Liver (tissue), 9 donors: ENCODE measurements around the gene COX17. TPM values are rescaled to one million over a fixed set of nuclear protein-coding genes. Genes with fewer than 3 reads are reported as not detected.

Experiments
- DNase-seq: peaks from one replicate; pipeline ENCODE4 v3.0.0-alpha.2; 2017; ENCODE audit warnings: low spot score
- H3K27ac ChIP-seq, 2 donors: one replicate each; pipeline ENCODE4 v1.7.0; 2013; ENCODE audit warnings: inconsistent platforms in 2 of 2, low read length in 2 of 2, control low read depth in 1 of 2, low read depth in 1 of 2, mild to moderate bottlenecking in 1 of 2
- H3K27me3 ChIP-seq, 4 donors: one replicate each; pipeline versions ENCODE4 v1.6.1 to v1.7.0; 2013; ENCODE audit warnings: low read length in 3 of 4, inconsistent platforms in 1 of 4, mild to moderate bottlenecking in 1 of 4, moderate library complexity in 1 of 4; ENCODE audit not compliant: control insufficient read depth in 4 of 4, insufficient read depth in 4 of 4
- H3K36me3 ChIP-seq, 4 donors: one replicate each; pipeline versions ENCODE4 v1.6.1 to v1.7.0; 2013; ENCODE audit warnings: low read length in 3 of 4, mild to moderate bottlenecking in 3 of 4, low read depth in 1 of 4, moderate library complexity in 1 of 4; ENCODE audit not compliant: control insufficient read depth in 4 of 4, insufficient read depth in 3 of 4
- H3K4me1 ChIP-seq, 4 donors: one replicate each; pipeline versions ENCODE4 v1.6.1 to v1.7.0; 2013; ENCODE audit warnings: low read length in 3 of 4, mild to moderate bottlenecking in 3 of 4, moderate library complexity in 1 of 4; ENCODE audit not compliant: control insufficient read depth in 4 of 4, insufficient read depth in 4 of 4
- H3K4me3 ChIP-seq, 3 donors: one replicate each; pipeline versions ENCODE4 v1.6.1 to v1.7.0; 2013; ENCODE audit warnings: low read length in 3 of 3, control low read depth in 1 of 3, low read depth in 1 of 3, mild to moderate bottlenecking in 1 of 3
- H3K9ac ChIP-seq, 2 donors: one replicate each; pipeline ENCODE4 v1.7.0; 2013; ENCODE audit warnings: low read length in 2 of 2, mild to moderate bottlenecking in 2 of 2, moderate library complexity in 2 of 2, control low read depth in 1 of 2, low read depth in 1 of 2
- H3K9me3 ChIP-seq, 4 donors: one replicate each; pipeline versions ENCODE4 v1.6.1 to v1.7.0; 2013; ENCODE audit warnings: low read length in 3 of 4; ENCODE audit not compliant: control insufficient read depth in 4 of 4
- ATF3 ChIP-seq: IDR thresholded peaks from 2 replicates; pipeline ENCODE4 v1.6.1; 2016; ENCODE audit warnings: antibody characterized with exemption
- CTCF ChIP-seq: fragments of 150-350 bp; IDR thresholded peaks from 2 replicates; pipeline ENCODE4 v1.5.1; 2017; ENCODE audit warnings: improper control_type of control experiment, low read depth, low read length; ENCODE audit not compliant: missing input control
- FOXA1 ChIP-seq: IDR thresholded peaks from 2 replicates; pipeline ENCODE4 v1.6.1; 2016; ENCODE audit warnings: antibody characterized with exemption
- FOXA2 ChIP-seq: IDR thresholded peaks from 2 replicates; pipeline ENCODE4 v1.6.1; 2016; ENCODE audit warnings: antibody characterized with exemption
- GABPA ChIP-seq, 2 donors: IDR thresholded peaks in 1 of 2; conservative IDR thresholded peaks in 1 of 2; 2 replicates each; pipeline ENCODE4 v1.6.1; 2016; ENCODE audit warnings: antibody characterized with exemption in 2 of 2, mild to moderate bottlenecking in 1 of 2, moderate library complexity in 1 of 2
- HNF4A ChIP-seq, 2 donors: conservative IDR thresholded peaks; 2 replicates each; pipeline ENCODE4 v1.6.1; 2016; ENCODE audit warnings: antibody characterized with exemption in 2 of 2, mild to moderate bottlenecking in 2 of 2
- HNF4G ChIP-seq: IDR thresholded peaks from 2 replicates; pipeline ENCODE4 v1.6.1; 2016; ENCODE audit warnings: antibody characterized with exemption
- JUND ChIP-seq, 2 donors: IDR thresholded peaks; 2 replicates each; pipeline ENCODE4 v1.6.1; 2016; ENCODE audit warnings: antibody characterized with exemption in 2 of 2
- MAX ChIP-seq: IDR thresholded peaks from 2 replicates; pipeline ENCODE4 v1.6.1; 2016; ENCODE audit warnings: antibody characterized with exemption
- NR2F2 ChIP-seq: IDR thresholded peaks from 2 replicates; pipeline ENCODE4 v1.6.1; 2016; ENCODE audit warnings: antibody characterized with exemption
- RAD21 ChIP-seq, 2 donors: IDR thresholded peaks; 2 replicates each; pipeline ENCODE4 v1.6.1; 2016; ENCODE audit warnings: antibody characterized with exemption in 2 of 2, mild to moderate bottlenecking in 2 of 2
- REST ChIP-seq: IDR thresholded peaks from 2 replicates; pipeline ENCODE4 v1.6.1; 2016; ENCODE audit warnings: antibody characterized with exemption, mild to moderate bottlenecking
- RXRA ChIP-seq, 2 donors: IDR thresholded peaks; 2 replicates each; pipeline ENCODE4 v1.6.1; 2017 to 2018; ENCODE audit warnings: antibody characterized with exemption in 2 of 2, mild to moderate bottlenecking in 1 of 2
- SP1 ChIP-seq: IDR thresholded peaks from 2 replicates; pipeline ENCODE4 v1.6.1; 2018; ENCODE audit warnings: antibody characterized with exemption, mild to moderate bottlenecking
- TAF1 ChIP-seq: conservative IDR thresholded peaks from 2 replicates; pipeline ENCODE4 v1.6.1; 2016; ENCODE audit warnings: antibody characterized with exemption, mild to moderate bottlenecking
- YY1 ChIP-seq: IDR thresholded peaks from 2 replicates; pipeline ENCODE4 v1.6.1; 2016; ENCODE audit warnings: antibody characterized with exemption, mild to moderate bottlenecking
- ZBTB33 ChIP-seq: IDR thresholded peaks from 2 replicates; pipeline ENCODE4 v1.6.1; 2016; ENCODE audit warnings: antibody characterized with exemption
- WGBS: extraction: QIAGEN DNeasy Blood & Tissue Kit; methylation state at CpG from one replicate; pipeline ENCODE4 v1.1.7; 2013; 5-methylcytosine and 5-hydroxymethylcytosine counted together
- polyA plus RNA-seq, 2 donors: library from polyadenylated mRNA; stranded (reverse) in 1 of 2; unstranded in 1 of 2; fragments of 200-250 nt in 1 of 2; fragments of >200 nt in 1 of 2; fragmentation: Nextera tagmentation in 1 of 2; extraction: Ambion mirVana in 1 of 2; gene quantifications; one replicate each; pipeline versions ENCODE4 v1.2.1 to v1.2.3, GENCODE V29; 2013 to 2015
- total RNA-seq, 2 donors: library from RNA; depleted of rRNA; stranded (reverse); fragments of >200 nt; gene quantifications; one replicate each; pipeline ENCODE4 v1.2.3, GENCODE V29; 2014
- donor health status: healthy.
- donor health status: healthy.
- donor health status: healthy.
- donor health status: healthy.
- donor health status: healthy.

The COX17 gene
- total and polyA plus RNA-seq, 4 donors: 10.3 to 164 (median 49.0) TPM

GRCh38 chr3:119662604-119663373 is 14.4 kb downstream of the COX17 start:
- no peak for TF ChIP-seq MAX
- no peak for TF ChIP-seq FOXA2
- no peak for TF ChIP-seq FOXA1
- no peak for TF ChIP-seq RAD21 (IDR thresholded peaks at IDR 0.05)
- TF ChIP-seq TAF1: no peak
- TF ChIP-seq REST: no peak
- no peak for TF ChIP-seq YY1
- no peak for TF ChIP-seq CTCF
- TF ChIP-seq ZBTB33: no peak
- TF ChIP-seq HNF4G: no peak
- TF ChIP-seq RXRA (IDR thresholded peaks at IDR 0.05): no peak
- TF ChIP-seq GABPA (IDR thresholded peaks at IDR 0.05 in 1 of 2, conservative IDR thresholded peaks at IDR 0.05 in 1 of 2): no peak
- no peak for TF ChIP-seq SP1
- TF ChIP-seq ATF3: no peak
- no peak for TF ChIP-seq HNF4A (conservative IDR thresholded peaks at IDR 0.05)
- TF ChIP-seq JUND (IDR thresholded peaks at IDR 0.05): no peak
- no peak for TF ChIP-seq NR2F2
- DNase-seq: no peak
- whole genome bisulfite sequencing: 83% methylated on average over 1 of the region's 1 CpG
- H3K36me3 ChIP-seq: no peaks in the 10 kb centered on the region
- H3K4me3 ChIP-seq: no peak overlapping the region
- no peak overlapping the region for H3K9ac ChIP-seq
- no peaks in the 10 kb centered on the region for H3K27me3 ChIP-seq
- H3K9me3 ChIP-seq: no peaks in the 10 kb centered on the region
- no peaks in the 10 kb centered on the region for H3K4me1 ChIP-seq
- H3K27ac ChIP-seq: no peak overlapping the region
